Measurements from ENCODE around the gene CTAGE9.
"Not testable (repeated sequence)": the region's sequence is repeated elsewhere in the genome, so short reads cannot be mapped to it uniquely, and the experiment has no call there.

The CTAGE9 gene

DNA sequence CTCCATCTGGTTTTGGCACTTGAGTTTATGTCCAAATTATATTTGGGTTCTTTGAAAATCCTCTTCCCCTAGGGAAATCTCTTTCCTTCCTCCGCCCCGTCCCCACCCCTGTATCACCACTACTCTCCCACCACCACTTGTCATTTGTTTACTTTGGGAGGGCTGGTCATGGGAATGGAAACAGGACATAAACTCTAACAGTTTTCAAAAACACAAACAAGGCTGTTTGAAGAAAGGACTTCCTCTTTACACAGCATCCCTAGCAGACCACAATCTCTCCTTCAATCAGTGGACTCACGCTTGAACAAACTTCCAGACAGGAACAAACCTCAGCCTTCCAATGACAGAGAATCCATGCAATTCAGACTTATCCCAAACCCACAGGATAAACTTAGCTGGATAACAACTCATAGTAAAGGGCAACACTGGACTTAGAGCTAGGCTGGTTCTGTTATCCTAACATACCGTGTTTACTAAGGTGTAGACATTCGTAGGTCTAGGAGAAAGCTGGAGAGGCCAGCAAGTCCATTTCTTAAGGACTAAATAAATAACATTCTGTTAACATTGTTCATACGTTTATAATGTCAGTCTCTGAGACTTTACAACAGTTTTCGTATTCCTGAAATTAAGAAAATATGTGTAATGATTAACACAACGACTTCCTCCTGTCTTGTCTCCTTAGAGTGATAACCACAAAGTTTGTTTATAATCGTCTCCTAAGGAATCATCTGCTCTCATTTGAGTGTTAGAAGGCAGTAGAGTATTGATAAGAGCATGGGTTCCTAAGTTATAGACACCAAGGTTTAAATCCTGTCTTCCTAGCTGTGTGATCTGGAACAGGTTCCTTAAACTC is 44.1 kb upstream of the CTAGE9 start:
- Histone ChIP-seq H3K4me1 (ENCODE audit: low read depth, poor library complexity, severe bottlenecking) (no peaks in the 10 kb centered on the region), H3K36me3 (ENCODE audit: insufficient read depth) (no peaks in the 10 kb centered on the region), H2AFZ (ENCODE audit: low read depth) (no peak overlapping the region), H4K20me1 (ENCODE audit: insufficient read depth) (no peaks in the 10 kb centered on the region), H3K4me3 (IDR thresholded peaks at IDR 0.05; ENCODE audit: insufficient read depth, low read depth, low read length) (no peak overlapping the region), H3K9ac (no peak overlapping the region), H3K4me2 (no peak overlapping the region), H3K27me3 (ENCODE audit: insufficient read depth, low read depth) (no peaks in the 10 kb centered on the region), H3K79me2 (ENCODE audit: insufficient read depth, low read depth) (no peaks in the 10 kb centered on the region), H3K27ac (no peak overlapping the region)
- TF ChIP-seq, protein P1, sequence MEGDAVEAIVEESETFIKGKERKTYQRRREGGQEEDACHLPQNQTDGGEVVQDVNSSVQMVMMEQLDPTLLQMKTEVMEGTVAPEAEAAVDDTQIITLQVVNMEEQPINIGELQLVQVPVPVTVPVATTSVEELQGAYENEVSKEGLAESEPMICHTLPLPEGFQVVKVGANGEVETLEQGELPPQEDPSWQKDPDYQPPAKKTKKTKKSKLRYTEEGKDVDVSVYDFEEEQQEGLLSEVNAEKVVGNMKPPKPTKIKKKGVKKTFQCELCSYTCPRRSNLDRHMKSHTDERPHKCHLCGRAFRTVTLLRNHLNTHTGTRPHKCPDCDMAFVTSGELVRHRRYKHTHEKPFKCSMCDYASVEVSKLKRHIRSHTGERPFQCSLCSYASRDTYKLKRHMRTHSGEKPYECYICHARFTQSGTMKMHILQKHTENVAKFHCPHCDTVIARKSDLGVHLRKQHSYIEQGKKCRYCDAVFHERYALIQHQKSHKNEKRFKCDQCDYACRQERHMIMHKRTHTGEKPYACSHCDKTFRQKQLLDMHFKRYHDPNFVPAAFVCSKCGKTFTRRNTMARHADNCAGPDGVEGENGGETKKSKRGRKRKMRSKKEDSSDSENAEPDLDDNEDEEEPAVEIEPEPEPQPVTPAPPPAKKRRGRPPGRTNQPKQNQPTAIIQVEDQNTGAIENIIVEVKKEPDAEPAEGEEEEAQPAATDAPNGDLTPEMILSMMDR (conservative IDR thresholded peaks at IDR 0.05; ENCODE audit: low read depth, low read length): no peak

DNA sequence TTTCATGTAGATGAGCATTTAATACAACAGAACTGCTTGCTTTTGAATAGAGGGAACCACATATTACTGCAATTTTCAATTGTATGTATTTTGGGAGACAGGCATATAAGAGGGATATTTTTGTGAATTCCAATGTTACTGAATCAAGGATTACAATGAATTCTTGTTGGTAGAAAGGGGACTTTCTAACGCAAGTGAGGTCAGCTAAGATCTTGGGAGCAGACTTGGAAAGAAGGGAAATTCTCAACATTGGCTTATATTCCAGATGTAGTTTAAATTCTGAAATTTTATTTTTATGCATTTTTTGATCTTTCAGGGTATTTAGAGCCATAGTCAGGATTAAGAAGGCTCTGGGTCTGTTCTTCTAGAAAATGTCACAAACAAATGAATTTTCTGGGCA is 43.3 kb upstream of the CTAGE9 start:
- no peak overlapping the region for H3K27ac ChIP-seq
- no peak overlapping the region for H3K9ac ChIP-seq
- no peaks in the 10 kb centered on the region for H3K27me3 ChIP-seq (ENCODE audit: insufficient read depth, low read depth)
- H3K36me3 ChIP-seq (ENCODE audit: insufficient read depth): no peaks in the 10 kb centered on the region
- TF ChIP-seq, protein P1 (conservative IDR thresholded peaks at IDR 0.05; ENCODE audit: low read depth, low read length): no peak
- no peaks in the 10 kb centered on the region for H3K4me1 ChIP-seq (ENCODE audit: low read depth, poor library complexity, severe bottlenecking)
- H3K4me2 ChIP-seq: no peak overlapping the region
- no peak overlapping the region for H3K4me3 ChIP-seq (IDR thresholded peaks at IDR 0.05; ENCODE audit: insufficient read depth, low read depth, low read length)
- H2AFZ ChIP-seq (ENCODE audit: low read depth): no peak overlapping the region
- no peaks in the 10 kb centered on the region for H4K20me1 ChIP-seq (ENCODE audit: insufficient read depth)
- H3K79me2 ChIP-seq (ENCODE audit: insufficient read depth, low read depth): no peaks in the 10 kb centered on the region

DNA sequence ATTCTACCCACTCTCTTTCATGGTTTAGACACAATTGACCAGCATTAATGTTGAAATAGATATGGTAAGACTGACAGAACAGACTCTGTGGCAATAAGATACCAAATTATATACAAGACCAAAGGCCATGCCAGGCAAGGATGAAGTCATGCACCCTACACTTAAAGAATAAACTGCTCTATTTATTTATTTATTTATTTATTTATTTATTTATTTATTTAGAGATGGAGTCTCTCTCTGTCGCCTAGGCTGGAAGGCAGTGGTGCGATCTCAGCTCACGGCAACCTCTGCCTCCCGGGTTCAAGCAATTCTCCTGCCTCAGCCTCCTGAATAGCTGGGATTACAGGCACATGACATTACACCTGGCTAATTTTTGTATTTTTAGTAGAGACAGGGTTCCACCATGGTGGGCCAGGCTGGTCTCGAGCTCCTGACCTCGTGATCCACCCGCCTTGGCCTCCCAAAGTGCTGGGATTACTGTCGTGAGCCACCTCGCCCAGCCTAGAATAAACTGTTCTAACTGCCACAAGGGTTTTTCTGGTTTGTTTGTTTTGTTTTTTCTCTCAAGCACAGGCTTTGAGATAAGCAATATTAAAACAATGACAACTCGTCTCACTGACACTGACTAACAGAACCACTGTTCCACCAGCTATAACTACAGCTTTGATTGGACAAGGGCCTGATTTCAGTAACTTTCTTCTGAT is 40.3 kb upstream of the CTAGE9 start:
- not testable (repeated sequence) for H3K9ac ChIP-seq; H3K4me1 ChIP-seq (ENCODE audit: low read depth, poor library complexity, severe bottlenecking); H2AFZ ChIP-seq (ENCODE audit: low read depth); H3K36me3 ChIP-seq (ENCODE audit: insufficient read depth); H3K4me2 ChIP-seq; H3K27ac ChIP-seq; H4K20me1 ChIP-seq (ENCODE audit: insufficient read depth); H3K4me3 ChIP-seq (IDR thresholded peaks at IDR 0.05; ENCODE audit: insufficient read depth, low read depth, low read length); H3K27me3 ChIP-seq (ENCODE audit: insufficient read depth, low read depth); H3K79me2 ChIP-seq (ENCODE audit: insufficient read depth, low read depth)

DNA sequence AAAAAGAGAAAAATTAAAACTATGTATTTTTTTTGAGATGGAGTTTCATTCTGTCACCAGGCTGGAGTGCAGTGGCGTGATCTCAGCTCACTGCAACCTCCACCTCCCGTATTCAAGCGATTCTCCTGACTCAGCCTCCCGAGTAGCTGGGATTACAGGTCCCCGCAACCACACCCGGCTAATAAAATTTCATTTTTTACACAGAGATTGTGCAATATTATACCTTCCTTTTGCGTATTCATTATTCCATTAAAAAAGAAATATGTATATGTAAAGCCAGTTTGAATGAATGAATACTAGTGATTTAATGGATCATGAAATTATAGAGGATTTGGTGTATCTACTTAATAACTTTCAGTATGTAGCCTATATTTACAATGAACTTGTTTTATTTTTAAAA is 38.2 kb upstream of the CTAGE9 start:
- no peak overlapping the region for H2AFZ ChIP-seq (ENCODE audit: low read depth)
- no peak overlapping the region for H3K9ac ChIP-seq
- no peaks in the 10 kb centered on the region for H3K36me3 ChIP-seq (ENCODE audit: insufficient read depth)
- H3K4me2 ChIP-seq: no peak overlapping the region
- no peaks in the 10 kb centered on the region for H4K20me1 ChIP-seq (ENCODE audit: insufficient read depth)
- TF ChIP-seq, protein P1 (conservative IDR thresholded peaks at IDR 0.05; ENCODE audit: low read depth, low read length): no peak
- H3K79me2 ChIP-seq (ENCODE audit: insufficient read depth, low read depth): no peaks in the 10 kb centered on the region
- H3K4me3 ChIP-seq (IDR thresholded peaks at IDR 0.05; ENCODE audit: insufficient read depth, low read depth, low read length): no peak overlapping the region
- H3K4me1 ChIP-seq (ENCODE audit: low read depth, poor library complexity, severe bottlenecking): no peaks in the 10 kb centered on the region
- H3K27me3 ChIP-seq (ENCODE audit: insufficient read depth, low read depth): no peaks in the 10 kb centered on the region
- no peak overlapping the region for H3K27ac ChIP-seq
